HG02885 (cell line): ENCODE data around the gene GPX3.

Experiments
- ATAC-seq: cut with Tn5 transposase; IDR thresholded peaks from one replicate; pipeline ENCODE4 v1.9.1; 2021; ENCODE audit warnings: mild to moderate bottlenecking; ENCODE audit not compliant: unreplicated experiment, poor library complexity

The GPX3 gene

DNA sequence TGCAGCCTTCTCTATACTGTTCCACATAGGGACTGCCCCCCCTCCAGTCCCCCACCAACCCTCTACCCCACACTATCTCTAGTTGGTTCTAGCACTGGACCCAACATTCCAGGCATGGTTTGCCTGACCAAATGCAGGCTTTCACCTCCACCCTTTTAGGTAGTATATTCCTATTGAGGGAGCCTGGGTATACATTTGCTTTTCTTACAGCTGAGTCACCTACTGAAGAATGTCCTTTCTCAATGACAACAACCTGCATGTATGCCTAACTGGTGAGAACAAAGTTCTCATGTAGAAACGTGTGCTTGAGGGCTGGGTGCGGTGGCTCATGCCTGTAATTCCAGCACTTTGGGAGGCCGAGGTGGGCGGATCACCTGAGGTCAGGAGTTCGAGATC, 52.2 kb downstream of the GPX3 start:
- no peak for ATAC-seq

DNA sequence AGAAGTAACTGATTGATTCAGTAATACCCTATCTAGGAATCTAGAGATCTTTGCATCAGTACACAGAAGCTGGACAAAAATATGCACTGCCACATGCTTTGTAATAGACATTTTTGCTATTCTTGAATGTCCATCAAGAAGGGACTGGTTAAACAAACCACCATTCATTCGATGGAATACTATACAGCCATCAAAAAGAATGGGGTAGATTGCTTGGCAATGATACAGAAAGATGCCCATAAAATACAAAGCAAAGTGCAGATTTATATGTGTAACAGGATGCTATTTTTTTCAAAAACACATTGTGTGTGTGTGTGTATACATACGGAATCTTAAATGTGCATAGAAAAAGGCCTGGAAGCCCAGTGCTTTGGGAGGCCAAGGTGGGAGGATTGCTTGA, 52.9 kb downstream of the GPX3 start:
- ATAC-seq: no peak

DNA sequence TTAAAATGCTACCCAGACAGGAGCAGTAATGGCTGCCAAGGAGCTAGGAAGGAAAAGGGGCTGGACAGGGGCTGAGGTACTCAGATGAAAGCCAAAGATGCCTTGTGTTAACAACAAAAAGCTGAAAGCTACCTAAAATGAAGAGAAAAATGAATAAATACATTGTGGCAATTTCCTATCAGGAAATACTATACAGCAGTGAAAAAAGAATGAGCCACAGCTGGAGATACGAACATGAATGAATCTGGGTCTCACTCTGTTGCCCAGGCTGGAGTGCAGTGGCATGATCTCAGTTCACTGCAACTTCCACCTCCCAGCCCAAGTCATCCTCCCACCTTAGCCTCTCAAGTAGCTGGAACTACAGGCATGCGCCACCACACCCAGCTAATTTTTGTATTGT, 54.2 kb downstream of the GPX3 start:
- no peak for ATAC-seq

DNA sequence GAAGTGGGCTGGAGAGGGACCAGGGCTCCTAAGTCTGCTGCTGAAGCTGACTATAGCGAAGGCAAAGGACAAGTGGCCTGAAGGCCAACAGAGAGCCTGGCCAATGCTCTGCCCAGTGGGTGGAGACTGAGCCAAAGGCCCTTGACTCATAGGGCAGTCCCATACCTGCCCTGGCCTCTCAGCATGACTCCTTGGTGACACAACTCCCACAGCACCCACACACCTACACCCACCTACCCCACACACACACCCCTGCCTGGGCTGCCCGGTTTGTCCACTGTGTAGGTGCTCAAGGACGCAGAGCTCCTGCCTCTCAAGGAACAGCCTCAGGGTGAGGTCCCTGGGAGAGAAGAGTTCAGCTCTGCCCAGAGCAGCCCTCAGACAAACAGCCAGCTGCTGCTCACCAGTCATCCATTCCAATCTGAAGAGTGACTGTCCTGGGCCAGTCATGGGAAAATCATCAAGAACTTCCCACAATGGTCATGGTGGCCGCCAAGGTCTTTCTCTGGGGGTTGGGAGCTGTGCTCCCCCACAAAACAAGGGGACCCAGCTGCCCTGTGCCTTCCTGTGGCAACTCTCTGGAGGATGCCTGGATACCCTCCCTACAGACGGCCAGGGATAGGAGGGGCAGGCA, 55.4 kb downstream of the GPX3 start:
- ATAC-seq: no peak

DNA sequence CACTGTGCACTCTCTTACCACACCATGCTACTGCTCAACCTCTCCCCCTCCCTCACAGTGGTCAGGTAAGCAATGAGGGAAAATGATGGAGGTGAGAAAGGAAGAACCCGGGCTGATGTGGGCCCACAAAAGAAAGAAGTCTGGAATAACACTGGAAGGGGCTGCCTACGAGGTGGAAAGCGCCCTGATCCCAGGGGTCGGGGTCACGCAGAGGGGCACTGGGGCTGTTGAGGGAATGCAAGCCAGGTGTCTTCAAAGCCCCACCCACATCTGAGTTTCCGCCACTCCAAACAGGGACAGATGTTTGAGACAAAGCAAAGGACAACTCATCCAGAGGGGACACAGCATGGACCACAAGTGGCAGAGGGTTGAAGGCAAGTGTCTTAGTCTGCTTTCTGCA, 56.2 kb downstream of the GPX3 start:
- ATAC-seq: no peak

DNA sequence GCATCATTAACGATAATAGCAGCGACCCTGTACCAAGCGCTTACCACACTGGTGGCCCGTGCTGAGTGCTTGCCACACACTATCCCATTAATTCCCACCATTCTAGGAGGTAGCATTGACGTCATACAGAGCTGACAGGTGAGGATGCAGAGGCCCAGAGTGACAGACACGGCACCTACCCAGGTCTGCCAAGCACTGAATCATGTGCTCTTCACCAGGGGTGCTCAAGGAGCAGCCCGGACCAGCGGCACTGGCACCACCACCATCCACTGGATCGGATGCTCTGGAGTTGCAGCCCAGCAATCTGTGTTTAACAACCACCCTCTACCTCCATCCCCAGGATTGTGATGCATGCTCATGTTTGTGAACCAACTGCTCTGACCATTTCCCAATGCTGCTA, 57.0 kb downstream of the GPX3 start:
- ATAC-seq: no peak

DNA sequence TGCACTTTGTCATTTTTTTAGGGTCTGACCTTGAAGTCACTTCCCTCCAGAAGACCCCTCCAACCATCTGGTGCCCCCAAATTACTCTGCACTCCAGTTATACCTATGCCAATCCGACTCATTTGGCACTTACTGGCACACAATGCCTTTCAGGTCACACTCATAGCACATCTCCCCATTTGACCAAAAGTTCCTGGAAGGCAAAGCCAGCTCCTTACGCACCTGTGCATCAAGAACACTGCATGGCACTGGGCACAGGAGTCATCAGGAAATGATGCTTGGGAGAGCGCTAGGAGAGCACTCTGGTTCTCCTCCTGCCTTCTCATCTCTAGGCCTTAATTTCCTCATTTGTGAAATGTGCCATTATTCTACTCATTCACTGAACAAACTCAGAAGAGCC, 57.6 kb downstream of the GPX3 start:
- ATAC-seq: no peak
